Measurements from ENCODE around the gene ZFP62. TPM values are rescaled to one million over a fixed set of nuclear protein-coding genes. Genes with fewer than 3 reads are reported as not detected.
"Not testable (repeated sequence)": the region's sequence is repeated elsewhere in the genome, so short reads cannot be mapped to it uniquely, and the experiment has no call there.

ZFP62 gene
- total RNA-seq: 11.3 TPM

DNA sequence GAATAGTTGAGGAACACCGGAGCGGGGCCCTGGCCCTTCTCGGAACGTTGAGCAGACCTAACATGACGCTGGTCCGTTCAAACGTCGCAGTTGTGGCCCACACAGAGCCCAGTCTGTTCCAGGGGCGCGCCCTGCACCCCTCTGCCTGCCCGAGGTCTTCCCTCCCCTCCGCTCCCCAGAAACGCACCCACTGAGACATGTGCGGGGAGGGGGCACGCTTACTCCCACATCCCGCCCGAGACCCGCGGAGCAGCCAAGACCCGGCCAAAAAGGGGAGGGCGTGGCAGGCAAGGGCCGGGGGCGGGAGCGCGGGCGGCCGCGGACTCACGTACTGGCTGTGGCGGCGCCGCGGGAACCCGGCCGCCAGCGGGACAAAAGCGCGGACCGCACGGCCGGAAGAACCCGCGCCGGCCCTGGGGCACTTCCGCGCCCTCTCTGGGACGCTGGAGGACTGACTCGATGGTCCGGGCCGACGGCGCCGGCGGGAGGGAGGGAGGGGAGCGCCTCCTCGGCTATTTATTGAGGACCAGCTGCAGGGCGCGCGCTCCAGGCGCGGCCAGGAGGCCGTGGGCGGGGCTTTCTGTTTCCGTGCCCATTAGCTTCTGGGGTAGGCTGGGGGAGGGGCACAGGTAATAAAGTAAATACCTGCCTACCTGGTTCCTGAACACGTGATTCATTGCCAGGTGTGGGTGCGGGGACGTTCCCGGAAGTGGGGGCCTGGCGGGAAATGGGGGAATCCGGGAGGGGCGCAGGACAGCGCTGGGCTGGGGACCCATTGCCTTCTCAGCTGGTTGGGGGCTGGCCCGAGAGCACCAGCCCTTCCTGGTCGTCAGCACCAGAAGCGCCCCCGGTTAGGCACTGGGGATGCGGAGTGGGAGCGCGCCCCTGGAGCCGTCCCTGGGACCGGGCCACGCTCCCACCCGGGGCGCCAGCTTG lies at the start of gene ZFP62:
Gene ZFP62, minus strand, starts transcription at position 390 of the 936 bp plus-strand sequence. Its CDS starts 57 bp downstream, at position 333.
- peak; percentile 76 to 95 (median 95) for DNase-seq (ENCODE audit: low read depth in 2 of 3, low spot score in 2 of 3)

- DNase-seq (ENCODE audit: low read depth in 2 of 3, low spot score in 2 of 3): no peak
Observed at GRCh38 chr5:180910735-180911134, 49.7 kb upstream of the ZFP62 start.

DNA sequence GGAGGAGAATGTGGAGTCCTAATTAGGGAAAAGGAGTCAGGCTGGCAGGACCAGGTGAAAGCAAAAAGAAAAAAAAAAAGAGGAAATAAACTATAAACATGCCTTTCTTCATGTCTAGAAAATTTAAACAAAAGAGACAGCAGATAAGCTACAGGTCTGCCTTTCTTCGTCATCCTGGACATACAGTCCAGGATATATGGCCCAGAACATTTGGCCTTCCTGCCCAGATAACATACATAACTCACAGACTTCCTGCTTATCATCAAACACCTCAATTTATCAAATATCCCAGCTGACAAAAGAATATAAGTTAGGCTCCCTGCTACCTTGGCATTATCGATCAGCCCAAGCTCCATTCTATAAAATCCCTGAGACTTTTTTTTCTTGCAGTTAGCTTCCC lies 49.1 kb upstream of the ZFP62 start:
- DNase-seq (ENCODE audit: low read depth in 2 of 3, low spot score in 2 of 3): no peak

- no peak for DNase-seq (ENCODE audit: low read depth in 2 of 3, low spot score in 2 of 3)
Observed at GRCh38 chr5:180909782-180910181, 48.7 kb upstream of the ZFP62 start.

- no peak for DNase-seq (ENCODE audit: low read depth in 2 of 3, low spot score in 2 of 3)
Observed at GRCh38 chr5:180908998-180909731, 48.1 kb upstream of the ZFP62 start.

DNA sequence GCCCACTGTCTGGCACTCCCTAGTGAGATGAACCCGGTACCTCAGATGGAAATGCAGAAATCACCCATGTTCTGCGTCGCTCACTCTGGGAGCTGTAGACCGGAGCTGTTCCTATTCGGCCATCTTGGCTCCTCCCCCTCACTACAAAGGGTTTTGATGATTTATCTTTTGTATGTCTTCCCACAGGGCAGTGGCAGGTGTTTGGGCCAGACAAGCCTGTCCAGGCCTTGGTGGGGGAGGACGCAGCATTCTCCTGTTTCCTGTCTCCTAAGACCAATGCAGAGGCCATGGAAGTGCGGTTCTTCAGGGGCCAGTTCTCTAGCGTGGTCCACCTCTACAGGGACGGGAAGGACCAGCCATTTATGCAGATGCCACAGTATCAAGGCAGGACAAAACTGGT lies 47.3 kb upstream of the ZFP62 start:
- DNase-seq (ENCODE audit: low read depth in 2 of 3, low spot score in 2 of 3): no peak

DNA sequence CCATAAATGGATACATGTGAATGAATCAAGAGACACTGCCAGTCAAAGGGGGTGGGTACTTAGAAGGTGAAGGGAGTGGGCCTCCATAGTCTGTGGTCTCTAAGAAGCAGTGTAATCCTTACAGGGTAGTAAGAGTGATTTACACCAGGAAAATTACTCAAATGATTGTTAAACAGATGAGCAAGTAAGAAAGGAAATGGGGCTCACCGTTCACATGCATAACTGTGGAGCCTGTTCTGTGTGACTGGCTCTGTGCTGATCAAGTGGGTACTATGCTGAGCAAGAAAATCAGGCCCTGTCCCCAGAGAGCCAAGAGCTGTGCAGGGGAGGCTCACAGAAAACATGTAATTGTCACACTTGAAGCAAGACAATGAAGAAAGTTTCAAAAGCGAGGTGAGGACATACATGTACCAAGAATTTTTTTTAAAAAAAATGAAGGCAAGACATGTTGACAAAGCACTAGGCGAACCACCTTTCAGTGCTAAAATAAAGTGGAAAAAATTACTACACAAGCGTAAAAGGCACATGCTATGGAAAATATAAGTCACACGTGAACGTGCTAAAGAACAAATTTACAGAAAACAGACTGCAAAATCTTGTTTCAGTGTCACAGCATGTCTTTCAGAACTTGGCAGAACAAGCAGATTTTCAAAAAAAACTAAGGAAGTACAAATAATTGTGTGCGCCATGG lies 40.4 kb upstream of the ZFP62 start:
- DNase-seq (ENCODE audit: low read depth in 2 of 3, low spot score in 2 of 3): no peak

DNA sequence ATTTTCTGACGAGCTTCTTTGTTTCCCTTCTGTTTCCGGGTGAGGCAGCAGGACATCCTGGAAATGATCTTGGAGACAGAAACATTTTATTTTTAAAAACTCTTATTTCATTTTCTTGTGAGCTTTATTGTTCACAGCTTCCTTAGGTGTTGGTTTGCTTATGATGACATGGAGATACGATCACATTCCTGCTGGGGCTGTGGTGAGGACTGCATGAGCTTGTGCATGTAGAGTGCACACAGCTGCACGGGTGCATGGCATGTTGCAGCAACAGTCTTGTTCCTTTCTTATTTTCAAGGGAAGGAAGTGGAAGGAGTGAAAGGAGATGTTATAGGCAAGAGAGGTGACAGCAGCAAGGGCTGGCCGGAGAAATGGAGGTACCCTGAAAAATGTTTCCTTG lies 39.1 kb upstream of the ZFP62 start:
- no peak for DNase-seq (ENCODE audit: low read depth in 2 of 3, low spot score in 2 of 3)

DNA sequence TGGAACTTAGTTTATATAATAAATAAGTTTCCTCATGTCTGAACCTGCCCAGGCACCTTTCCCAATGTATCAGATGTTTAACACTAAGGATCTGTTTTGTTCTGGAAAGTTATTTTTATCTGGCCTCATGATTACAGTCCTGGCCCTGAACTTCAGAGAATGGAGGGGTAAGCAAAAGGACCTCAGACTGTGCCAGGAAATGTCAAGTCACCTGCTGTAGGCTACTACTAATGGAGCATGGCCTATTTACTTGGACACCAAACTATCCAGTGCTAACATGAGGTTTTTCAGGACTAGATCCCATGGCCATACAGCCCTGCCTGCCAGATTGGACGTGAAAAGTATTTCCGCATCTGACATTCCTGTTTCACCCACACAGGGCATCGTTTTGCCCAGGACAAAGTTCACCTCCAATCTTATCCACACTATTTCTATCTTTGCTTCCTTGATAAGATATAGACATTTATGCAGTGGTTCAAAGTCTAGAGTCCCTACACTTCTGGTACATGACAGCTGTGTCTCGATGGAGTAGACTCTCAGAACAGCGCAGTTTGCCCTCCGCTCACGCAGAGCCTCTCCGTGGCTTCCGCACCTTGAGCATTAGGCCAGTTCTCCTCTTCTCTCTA lies 37.7 kb upstream of the ZFP62 start, which contains the start of gene BTNL8:
Gene BTNL8, plus strand, starts transcription at position 539 of the 626 bp plus-strand sequence. CDS start 152 bp downstream, outside the sequence.
- DNase-seq (ENCODE audit: low read depth in 2 of 3, low spot score in 2 of 3): no peak

- not testable (repeated sequence) for DNase-seq (ENCODE audit: low read depth in 2 of 3, low spot score in 2 of 3)
Observed at GRCh38 chr5:180895330-180895729, 34.3 kb upstream of the ZFP62 start.

GRCh38 chr5:180889381-180889780 lies 28.3 kb upstream of the ZFP62 start:
- no peak for DNase-seq (ENCODE audit: low read depth in 2 of 3, low spot score in 2 of 3)

- not testable (repeated sequence) for DNase-seq (ENCODE audit: low read depth in 2 of 3, low spot score in 2 of 3)
Observed at GRCh38 chr5:180885845-180886529, 24.9 kb upstream of the ZFP62 start.

DNA sequence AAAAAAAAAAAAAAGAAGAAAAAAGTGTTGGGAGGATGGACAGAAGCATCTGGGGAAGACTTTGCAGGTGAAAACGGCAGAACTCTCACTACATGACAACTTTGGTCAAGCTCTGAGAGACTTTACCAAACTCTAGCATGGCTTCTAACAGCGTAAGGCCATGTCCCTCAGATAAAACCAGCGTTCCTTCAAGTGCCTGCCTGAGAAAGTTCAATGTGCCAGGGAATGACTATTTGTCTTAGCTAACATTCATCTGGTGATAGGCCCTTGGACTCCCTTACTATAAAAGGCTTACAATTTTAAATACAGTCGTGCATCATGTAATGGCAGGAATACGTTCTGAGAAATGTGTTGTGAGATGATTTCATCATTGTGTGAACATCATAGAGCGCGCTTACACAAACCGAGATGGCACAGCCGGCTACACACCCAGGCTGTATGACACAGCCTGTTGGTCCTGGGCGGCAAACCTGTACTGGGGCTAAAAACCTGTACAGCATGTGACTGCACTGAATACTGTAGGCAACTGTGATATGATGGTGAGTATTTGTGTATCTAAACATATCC lies 14.9 kb upstream of the ZFP62 start:
- DNase-seq (ENCODE audit: low read depth in 2 of 3, low spot score in 2 of 3): no peak

- DNase-seq (ENCODE audit: low read depth in 2 of 3, low spot score in 2 of 3): no peak
Observed at GRCh38 chr5:180874804-180875582, 13.9 kb upstream of the ZFP62 start.

DNA sequence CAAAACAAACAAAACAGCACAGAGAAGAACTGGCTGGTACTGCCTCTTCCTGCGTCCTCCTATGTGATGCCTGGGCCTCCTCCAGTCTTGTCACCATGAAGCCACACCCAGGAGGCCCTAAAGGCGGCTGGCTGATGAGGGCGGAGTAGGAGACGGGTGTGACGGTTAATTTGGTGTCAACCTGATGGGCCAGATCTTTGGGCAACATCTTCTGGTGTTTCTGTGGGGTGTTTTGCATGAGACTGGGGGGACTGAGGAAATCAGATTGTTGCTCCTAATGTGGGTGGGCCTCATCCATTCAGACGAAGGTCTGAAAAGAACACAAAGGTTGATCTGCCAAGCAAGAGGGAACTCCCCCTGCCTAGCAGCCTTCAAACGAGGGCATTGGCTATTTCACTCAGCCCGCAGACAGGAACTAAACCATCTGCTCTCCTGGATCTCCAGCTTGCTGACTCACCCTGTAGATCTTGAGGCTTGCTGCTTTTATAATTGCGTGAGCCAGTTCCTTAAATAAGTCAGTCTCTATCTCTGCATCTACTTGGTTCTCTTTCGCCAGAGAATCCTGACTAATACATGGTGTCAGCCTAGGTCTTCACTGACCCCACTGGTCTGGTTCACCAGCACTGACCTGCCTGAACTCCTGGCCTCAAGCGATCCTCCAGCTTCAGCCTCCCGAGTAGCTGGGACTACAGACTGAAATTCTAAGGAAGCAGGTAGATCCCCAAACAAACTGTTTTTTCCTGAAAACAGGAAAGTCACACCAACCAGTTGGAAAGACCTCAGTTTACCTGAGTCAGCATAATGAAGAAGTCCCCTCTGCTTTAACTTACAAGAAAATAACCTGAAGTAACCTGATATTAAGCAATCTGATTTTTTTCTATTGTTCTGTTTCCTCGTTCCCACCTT lies 12.8 kb upstream of the ZFP62 start:
- peak in 2 of 3 donors; percentile 26 to 65 for DNase-seq (ENCODE audit: low read depth in 2 of 3, low spot score in 2 of 3)

- no peak for DNase-seq (ENCODE audit: low read depth in 2 of 3, low spot score in 2 of 3)
Observed at GRCh38 chr5:180872419-180872818, 11.3 kb upstream of the ZFP62 start.

GRCh38 chr5:180870276-180871068 lies 9.4 kb upstream of the ZFP62 start:
- DNase-seq (ENCODE audit: low read depth in 2 of 3, low spot score in 2 of 3): no peak

Data from hematopoietic multipotent progenitor cell (in vitro differentiated cells).